GM12878 (cell line): ENCODE results near the gene AGAP9. TPM values are rescaled to one million over a fixed set of nuclear protein-coding genes. Genes with fewer than 3 reads are reported as not detected.
"Not testable (repeated sequence)": the region's sequence is repeated elsewhere in the genome, so short reads cannot be mapped to it uniquely, and the experiment has no call there.

Experiments
- ATAC-seq: fragments of 200-7000 bp; cut with Tn5 transposase; 3 replicates; pipeline ENCODE4 v1.9.1; 2020; ENCODE audit warnings: mild to moderate bottlenecking, moderate library complexity
- BruUV-seq: library from RNA; stranded (reverse); fragments of 400-500 nt; replicated peaks from 2 replicates; lab custom pipeline; 2021; lab: Mats Ljungman, UMichigan
- CTCF ChIA-PET: fragments of 300-600 bp; sonication (Branson Sonifier 250); formaldehyde crosslinking; extraction: SDS; loops from one replicate; lab custom pipeline; 2021; ENCODE audit warnings: inconsistent platforms; lab: Yijun Ruan, JAX
- POLR2A ChIA-PET: fragments of 350-600 bp; formaldehyde crosslinking; extraction: SDS; loops from one replicate; lab custom pipeline; 2021; ENCODE audit warnings: inconsistent platforms; lab: Charles Lee
- RAD21 ChIA-PET: fragments of 300-600 bp; sonication (Branson Sonifier 250); formaldehyde crosslinking; loops from one replicate; lab custom pipeline; 2023; ENCODE audit warnings: antibody characterized with exemption; ENCODE audit not compliant: unreplicated experiment; lab: Charles Lee
- SMC1A ChIA-PET: fragments of 300-600 bp; sonication (Branson Sonifier 250); formaldehyde crosslinking; loops from one replicate; lab custom pipeline; 2023; ENCODE audit not compliant: unreplicated experiment, uncharacterized antibody; lab: Charles Lee
- DNase-seq: peaks from one replicate; pipeline ENCODE4 v3.0.0-alpha.2; 2011; ENCODE audit warnings: low read depth, low spot score
- FAIRE-seq: peaks from 3 replicates; lab custom pipeline; 2011; peaks lifted over from hg19 to GRCh38; lab: Jason Lieb, UNC
- H2AFZ ChIP-seq: 2 replicates; pipeline ENCODE4 v1.6.0; 2011; ENCODE audit warnings: low read depth, low read length, control low read depth; ENCODE audit not compliant: control insufficient read depth
- H3K27ac ChIP-seq: 2 replicates; pipeline ENCODE4 v1.5.1; 2011; ENCODE audit warnings: control low read depth; ENCODE audit not compliant: control insufficient read depth, insufficient read depth
- H3K27me3 ChIP-seq, 2 experiments: replicated peaks in 1 of 2; 2 replicates each; pipeline versions ENCODE4 v1.6.0 to v1.6.1; 2011; ENCODE audit warnings: low read length in 1 of 2; ENCODE audit not compliant: control insufficient read depth in 2 of 2, insufficient read depth in 2 of 2
- H3K36me3 ChIP-seq, 2 experiments: 2 replicates each; pipeline ENCODE4 v1.5.1; 2011; ENCODE audit warnings: low read length in 1 of 2; ENCODE audit not compliant: control insufficient read depth in 2 of 2, insufficient read depth in 2 of 2
- H3K4me1 ChIP-seq: 2 replicates; pipeline ENCODE4 v1.6.1; 2011; ENCODE audit warnings: mild to moderate bottlenecking, low read length, moderate library complexity, mixed read lengths; ENCODE audit not compliant: control insufficient read depth, insufficient read depth
- H3K4me2 ChIP-seq: 2 replicates; pipeline ENCODE4 v1.6.0; 2011; ENCODE audit warnings: control low read depth; ENCODE audit not compliant: control insufficient read depth, insufficient read depth
- H3K4me3 ChIP-seq: fragments of 200-600 bp; sonication (generic); 2 replicates; pipeline ENCODE4 v1.5.1; 2016
- H3K79me2 ChIP-seq: 2 replicates; pipeline ENCODE4 v1.6.0; 2011; ENCODE audit warnings: low read length; ENCODE audit not compliant: control insufficient read depth, insufficient read depth
- H3K9ac ChIP-seq: 2 replicates; pipeline ENCODE4 v1.8.0; 2011; ENCODE audit warnings: low read length, control low read depth, mixed read lengths; ENCODE audit not compliant: control insufficient read depth, insufficient read depth
- H3K9me3 ChIP-seq: replicated peaks from 3 replicates; pipeline ENCODE4 v1.5.1; 2011; ENCODE audit warnings: mild to moderate bottlenecking, low read length; ENCODE audit not compliant: control insufficient read depth, insufficient read depth
- H4K20me1 ChIP-seq: 2 replicates; pipeline ENCODE4 v1.6.0; 2011; ENCODE audit not compliant: control insufficient read depth, insufficient read depth
- WGBS: methylation state at CpG from one replicate; pipeline ENCODE4 v1.1.6; 2016; ENCODE audit warnings: low lambda C conversion rate; ENCODE audit not compliant: insufficient replicate concordance, insufficient coverage; ENCODE audit errors: missing lambda C conversion rate; 5-methylcytosine and 5-hydroxymethylcytosine counted together
- in situ Hi-C: fragments of 300-500 bp; cut with MboI; formaldehyde crosslinking; loops from 9 replicates; pipeline ENCODE4 v1.14.3; 2018; ENCODE audit warnings: mixed read lengths
- intact Hi-C: fragments of 100-400 bp; cut with micrococcal nuclease; formaldehyde crosslinking; loops from one replicate; pipeline ENCODE4 v1.14.2; 2022; ENCODE audit not compliant: unreplicated experiment
- polyA plus RNA-seq, 11 experiments: library from polyadenylated mRNA; depleted of rRNA in 4 of 11; unstranded in 6 of 11; stranded (reverse) in 5 of 11; fragments of >200 nt; fragmentation: Nextera tagmentation in 4 of 11; fragmentation: Illumina TruSeq in 1 of 11; extraction: Ambion mirVana in 4 of 11; extraction: Trizol in 1 of 11; gene quantifications; 1 replicate in 1 of 11; 2 replicates in 10 of 11; pipeline versions ENCODE4 v1.2.1 to v1.2.3, GENCODE V29; 2011 to 2016; ENCODE audit warnings: inconsistent platforms in 2 of 11, missing spikeins in 2 of 11, low read depth in 1 of 11
- total RNA-seq, 4 experiments: library from RNA; depleted of rRNA in 3 of 4; stranded (reverse); fragments of >200 nt in 3 of 4; fragmentation: Illumina TruSeq in 1 of 4; extraction: Trizol in 1 of 4; gene quantifications; 2 replicates each; pipeline versions ENCODE4 v1.2.1 to v1.2.3, GENCODE V29; 2013 to 2021

AGAP9 gene
- total and polyA plus RNA-seq, 10 of the 15 experiments (the other 5 are each of a cell fraction or from before 2014, with no cell fraction given), result 0.32 to 8.8 (median 3.6) TPM

DNA sequence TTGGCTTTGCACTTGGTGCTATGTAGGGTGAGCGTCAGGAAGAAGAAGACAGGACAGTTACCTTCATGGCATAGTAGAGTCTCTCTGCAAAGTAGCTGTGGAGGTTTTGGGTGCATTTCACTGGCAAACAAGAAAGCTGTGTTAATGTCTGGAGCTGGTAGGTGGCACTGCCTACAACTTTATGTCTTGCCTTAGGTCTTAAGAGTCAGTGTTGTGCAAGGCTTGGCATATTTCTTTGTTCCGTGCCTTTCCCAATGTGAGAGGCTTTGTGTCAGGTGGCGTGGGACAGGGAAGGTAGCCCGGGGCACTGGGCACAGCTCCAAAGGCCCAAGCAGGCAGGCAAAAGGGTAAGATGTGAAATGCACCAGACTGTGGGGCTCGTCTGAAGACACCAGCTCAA lies 51.4 kb downstream of the AGAP9 start:
- SMC1A ChIA-PET, DNase-seq, H3K27me3 ChIP-seq, ATAC-seq, H4K20me1 ChIP-seq, in situ Hi-C loops, BruUV-seq, H3K4me2 ChIP-seq, intact Hi-C loops, H3K9me3 ChIP-seq, H3K4me1 ChIP-seq, FAIRE-seq, H3K9ac ChIP-seq, CTCF ChIA-PET, H3K79me2 ChIP-seq, POLR2A ChIA-PET, H2AFZ ChIP-seq, H3K36me3 ChIP-seq, H3K4me3 ChIP-seq, H3K27ac ChIP-seq, RAD21 ChIA-PET: not testable (repeated sequence)
- WGBS, result no CpG with 5 or more reads among the region's 5 CpGs

DNA sequence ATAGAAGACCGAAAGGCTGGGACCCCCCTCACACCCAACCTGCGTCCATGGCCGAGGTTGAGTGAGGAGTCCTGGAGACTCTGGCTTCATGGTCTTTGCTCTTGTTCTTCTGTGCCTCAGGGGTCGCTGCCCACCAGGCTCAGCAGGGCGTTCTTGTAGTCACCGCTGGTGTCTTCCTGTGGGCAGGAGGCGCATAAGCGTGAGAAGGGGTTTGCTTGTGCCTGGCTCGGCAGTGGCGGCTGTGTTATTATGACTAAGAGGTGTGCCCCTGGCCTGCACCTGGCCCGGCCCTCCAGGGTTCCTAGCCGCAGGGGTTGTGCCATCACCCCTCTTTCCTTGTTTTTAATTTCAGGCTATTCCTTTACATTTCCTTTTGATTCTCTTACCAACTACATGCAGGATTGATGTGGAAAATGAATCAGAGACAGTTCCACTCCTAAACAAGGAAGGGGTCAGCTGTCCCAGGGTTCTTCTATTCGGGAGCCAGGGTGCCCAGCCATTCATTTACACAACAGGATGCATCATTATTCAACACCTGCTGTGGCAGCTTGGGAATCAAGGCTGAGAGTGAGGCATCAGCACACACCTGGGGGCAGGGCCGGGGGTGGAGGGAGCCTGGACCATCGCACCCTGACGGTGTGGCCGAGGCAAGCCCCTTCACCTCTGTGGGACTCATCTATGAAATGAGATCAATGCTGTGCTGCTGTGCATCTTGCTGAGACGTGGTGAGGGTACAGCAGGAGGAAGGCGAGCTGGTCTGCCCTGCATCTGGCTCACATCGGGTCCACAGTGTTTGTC lies 54.5 kb downstream of the AGAP9 start:
- H3K9me3 ChIP-seq, H2AFZ ChIP-seq, H3K4me1 ChIP-seq, H3K79me2 ChIP-seq, H3K27me3 ChIP-seq, in situ Hi-C loops, ATAC-seq, H3K4me2 ChIP-seq, FAIRE-seq, H4K20me1 ChIP-seq, H3K36me3 ChIP-seq, DNase-seq, BruUV-seq, RAD21 ChIA-PET, H3K9ac ChIP-seq, SMC1A ChIA-PET, H3K4me3 ChIP-seq, intact Hi-C loops, H3K27ac ChIP-seq, CTCF ChIA-PET, POLR2A ChIA-PET: not testable (repeated sequence)
- WGBS, result 28% methylated on average over 13 of the region's 20 CpGs

DNA sequence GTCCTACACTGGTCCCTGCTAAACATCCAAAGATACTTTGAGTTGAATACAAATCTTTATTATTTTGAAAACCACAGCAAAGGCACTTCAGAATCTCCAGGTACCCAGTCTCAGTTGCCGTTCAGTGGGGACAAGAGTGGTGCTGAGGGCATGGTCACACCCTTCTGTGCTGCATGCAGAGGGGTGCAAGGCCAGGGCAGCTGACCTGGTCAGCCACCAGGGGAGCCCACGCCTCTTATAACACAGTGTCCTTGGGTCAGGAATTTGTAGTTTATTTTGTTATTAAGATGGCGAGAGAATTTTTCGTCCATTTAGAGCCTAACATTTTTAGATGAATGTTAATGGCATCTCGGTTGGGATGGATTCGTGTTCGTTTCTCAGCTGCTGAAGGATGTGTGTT lies 55.5 kb downstream of the AGAP9 start:
- H3K4me1 ChIP-seq, H3K27ac ChIP-seq, in situ Hi-C loops, SMC1A ChIA-PET, H3K4me3 ChIP-seq, H3K9me3 ChIP-seq, H3K36me3 ChIP-seq, POLR2A ChIA-PET, CTCF ChIA-PET, ATAC-seq, H4K20me1 ChIP-seq, FAIRE-seq, BruUV-seq, H3K79me2 ChIP-seq, intact Hi-C loops, RAD21 ChIA-PET, DNase-seq, H3K9ac ChIP-seq, H2AFZ ChIP-seq, H3K4me2 ChIP-seq, H3K27me3 ChIP-seq: not testable (repeated sequence)
- 31% methylated on average over 5 of the region's 7 CpGs for WGBS

DNA sequence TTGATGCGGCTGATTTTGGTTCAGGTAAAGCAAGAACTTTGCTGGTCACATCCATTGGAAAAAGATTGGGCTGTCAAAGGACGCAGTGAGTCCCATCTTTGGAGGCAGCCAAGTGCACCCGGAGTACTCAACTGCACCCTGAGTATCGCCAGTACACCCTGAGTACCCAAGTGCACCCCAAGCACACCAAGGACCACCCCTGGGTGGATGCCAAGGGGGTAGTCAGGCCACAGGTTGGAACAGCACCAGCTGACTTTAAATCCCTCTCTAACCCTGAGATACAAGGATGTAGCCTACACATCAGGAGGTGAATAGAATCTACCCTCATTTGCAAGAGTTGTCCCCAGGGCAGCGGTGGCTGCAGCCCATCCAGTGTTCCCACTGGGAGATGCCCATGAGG lies 56.0 kb downstream of the AGAP9 start:
- in situ Hi-C loops, H3K79me2 ChIP-seq, H3K4me1 ChIP-seq, SMC1A ChIA-PET, DNase-seq, H3K9me3 ChIP-seq, CTCF ChIA-PET, H3K27me3 ChIP-seq, H4K20me1 ChIP-seq, H3K4me2 ChIP-seq, ATAC-seq, RAD21 ChIA-PET, H3K9ac ChIP-seq, intact Hi-C loops, FAIRE-seq, BruUV-seq, POLR2A ChIA-PET, H2AFZ ChIP-seq, H3K4me3 ChIP-seq, H3K36me3 ChIP-seq, H3K27ac ChIP-seq: not testable (repeated sequence)
- WGBS, result 12% methylated on average over 5 of the region's 5 CpGs
